ENCODE data around the gene ADAMTS19. TPM values are rescaled to one million over a fixed set of nuclear protein-coding genes. Genes with fewer than 3 reads are reported as not detected.

The ADAMTS19 gene
- total and polyA plus RNA-seq, 7 experiments from 2014 or later = not detected

DNA sequence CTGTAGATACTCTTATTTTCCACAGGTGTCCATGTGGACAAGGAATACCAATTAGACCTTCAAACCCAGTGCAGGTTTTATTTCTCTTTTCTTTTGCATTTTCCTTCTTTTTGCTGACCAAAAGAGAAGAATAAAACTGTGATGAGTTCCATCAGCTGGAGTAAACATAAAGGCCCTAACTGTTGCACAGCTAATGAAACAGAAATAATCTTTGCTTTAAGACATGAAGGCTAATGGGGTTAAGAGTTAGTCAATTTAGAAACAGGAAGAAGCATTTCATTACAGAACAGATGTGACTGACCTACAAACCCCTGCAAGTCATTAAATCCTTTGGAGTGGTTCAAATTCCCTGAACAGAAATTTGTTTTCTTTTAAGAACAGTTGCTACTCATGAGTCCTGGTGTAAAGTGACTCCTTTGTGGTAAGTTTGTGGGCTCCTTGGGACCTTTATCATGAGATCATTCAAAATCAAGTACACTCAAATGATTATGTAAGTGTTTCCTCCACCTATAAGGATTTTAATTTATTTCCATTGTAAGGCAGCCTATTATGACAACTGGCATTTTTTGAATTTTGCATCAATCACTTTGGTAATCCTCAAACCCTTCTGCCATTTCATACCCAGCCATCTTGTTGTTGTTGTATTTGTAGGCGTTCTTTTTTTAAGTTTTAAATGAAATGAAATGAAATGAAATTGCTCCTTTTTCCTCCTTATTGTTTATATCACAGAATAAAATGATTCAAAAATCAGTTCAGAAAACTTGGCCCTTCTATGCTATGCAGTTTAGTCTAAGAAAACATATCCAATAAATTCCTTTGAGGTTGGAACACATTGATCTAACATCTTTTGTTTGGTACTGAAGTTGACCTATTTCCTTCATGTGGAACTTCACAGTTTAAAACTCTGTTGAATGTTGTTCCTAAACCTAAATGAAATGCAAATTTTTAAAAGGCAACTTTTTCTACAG, 289.1 kb downstream of the ADAMTS19 start:
- CTCF ChIA-PET = no interaction called here

DNA sequence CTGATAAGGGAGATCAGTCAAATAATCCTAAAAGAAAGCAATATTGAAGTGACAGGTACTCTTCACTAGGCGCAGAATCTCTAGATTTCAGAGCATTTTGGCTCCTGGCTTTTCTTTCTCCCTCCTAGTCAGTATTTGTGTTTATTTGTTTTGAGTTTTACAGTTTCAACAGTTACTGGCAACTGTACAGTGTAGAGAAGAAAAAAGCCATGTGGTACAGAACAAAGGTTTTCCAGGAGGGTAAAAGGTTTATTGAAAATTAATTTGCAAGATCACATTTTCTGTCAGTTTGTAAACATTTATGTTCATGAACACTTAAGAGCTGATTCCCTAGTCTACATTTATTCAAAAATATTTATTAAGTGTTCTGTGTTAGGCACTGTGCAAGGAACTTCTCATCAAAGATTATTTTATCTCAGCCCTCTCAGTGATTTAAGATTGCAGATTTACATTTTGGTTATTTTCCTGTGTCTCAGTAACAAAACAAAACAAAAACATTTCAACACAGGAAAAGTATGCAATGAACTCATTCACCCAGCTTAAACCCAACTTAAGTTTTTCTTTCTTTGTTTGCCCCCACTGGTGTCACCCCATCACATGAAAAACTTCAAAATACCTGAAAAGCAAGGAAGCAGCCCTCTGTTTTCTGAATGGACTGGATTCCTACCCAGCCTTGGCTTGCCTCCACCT, 300.7 kb downstream of the ADAMTS19 start:
- Mint-ChIP-seq H3K4me3 (no peak overlapping the region), H3K27me3 (peaks cover 0 to 13% (median 10%) of the 10 kb centered on the region in 5 donors), H3K9me3 (no peaks in the 10 kb centered on the region), H3K27ac (no peak overlapping the region), H3K36me3 (no peaks in the 10 kb centered on the region), H3K4me1 (no peaks in the 10 kb centered on the region)
- intact Hi-C loops (cut with micrococcal nuclease) = loop anchor here in 1 of 2 donors (10.0 kb wide), 1 partner anchor 666 kb away; the partner anchor contains the start of gene ISOC1
- Histone ChIP-seq H3K27ac (ENCODE audit: low read depth, low read length) (no peak overlapping the region), H3K4me3 (ENCODE audit: low read length) (no peak overlapping the region), H3K9me3 (ENCODE audit: control insufficient read depth in 2 of 3, low read length in 3 of 3) (no peaks in the 10 kb centered on the region), H3K4me1 (ENCODE audit: control insufficient read depth in 2 of 2, insufficient read depth in 2 of 2, low read length in 2 of 2) (no peaks in the 10 kb centered on the region), H3K36me3 (ENCODE audit: control insufficient read depth in 2 of 3, insufficient read depth in 3 of 3, low read length in 3 of 3) (no peaks in the 10 kb centered on the region), H3K27me3 (ENCODE audit: control insufficient read depth in 2 of 2, insufficient read depth in 2 of 2, low read length in 2 of 2) (no peaks in the 10 kb centered on the region)
- ATAC-seq = no peak
- ChIA-PET CTCF (no interaction called here), POLR2A (no interaction called here)
- no peak for DNase-seq

More for the DNA sequence above, 289.1 kb downstream of the ADAMTS19 start:
- no peaks in the 10 kb centered on the region for H3K4me1 ChIP-seq (ENCODE audit: control insufficient read depth in 2 of 2, insufficient read depth in 2 of 2, low read length in 2 of 2)
- no peaks in the 10 kb centered on the region for H3K27me3 ChIP-seq (ENCODE audit: control insufficient read depth in 2 of 2, insufficient read depth in 2 of 2, low read length in 2 of 2)
- no peak for ATAC-seq
- H3K4me3 ChIP-seq (ENCODE audit: low read length) = no peak overlapping the region
- H3K9me3 ChIP-seq (ENCODE audit: control insufficient read depth in 2 of 3, low read length in 3 of 3) = no peaks in the 10 kb centered on the region
- intact Hi-C loops (cut with micrococcal nuclease) = no loop called here
- no peak overlapping the region for H3K4me3 Mint-ChIP-seq
- no peak overlapping the region for H3K27ac Mint-ChIP-seq
- H3K27me3 Mint-ChIP-seq = peaks cover 0 to 6% (median 3%) of the 10 kb centered on the region in 5 donors
- DNase-seq = no peak
- no peaks in the 10 kb centered on the region for H3K36me3 Mint-ChIP-seq
- no peaks in the 10 kb centered on the region for H3K36me3 ChIP-seq (ENCODE audit: control insufficient read depth in 2 of 3, insufficient read depth in 3 of 3, low read length in 3 of 3)
- no peak overlapping the region for H3K27ac ChIP-seq (ENCODE audit: low read depth, low read length)
- POLR2A ChIA-PET = no interaction called here
- H3K4me1 Mint-ChIP-seq = no peaks in the 10 kb centered on the region
- H3K9me3 Mint-ChIP-seq = peaks cover 0 to 4% (median 0%) of the 10 kb centered on the region in 11 donors

DNA sequence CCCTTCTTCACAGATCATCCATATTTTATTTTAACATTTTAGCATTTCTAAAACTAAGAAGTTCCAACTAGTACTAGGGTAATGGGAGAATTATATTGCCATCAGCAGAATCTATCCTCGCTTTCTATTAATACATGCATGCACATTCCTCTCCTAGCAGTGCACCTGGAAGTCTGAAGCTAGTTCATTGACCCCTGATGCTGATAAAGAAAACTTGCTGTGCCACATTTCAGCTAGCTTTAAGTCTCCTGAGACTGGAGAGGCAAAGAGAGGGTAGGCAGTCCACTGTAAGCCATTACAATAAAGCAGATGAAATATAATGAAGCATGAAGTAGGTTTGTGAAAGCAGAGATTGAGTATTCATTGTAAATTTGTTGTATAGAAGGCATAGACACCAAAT, 303.6 kb downstream of the ADAMTS19 start:
- Mint-ChIP-seq H3K36me3 (no peaks in the 10 kb centered on the region), H3K27ac (no peak overlapping the region), H3K4me1 (peaks cover 0 to 4% (median 0%) of the 10 kb centered on the region in 7 donors), H3K27me3 (peaks cover 0 to under 1% (median 0%) of the 10 kb centered on the region in 5 donors), H3K4me3 (no peak overlapping the region), H3K9me3 (no peaks in the 10 kb centered on the region)
- ChIA-PET POLR2A (no interaction called here), CTCF (no interaction called here)
- H3K4me1 ChIP-seq (ENCODE audit: control insufficient read depth in 2 of 2, insufficient read depth in 2 of 2, low read length in 2 of 2) = no peaks in the 10 kb centered on the region
- no peak overlapping the region for H3K4me3 ChIP-seq (ENCODE audit: low read length)
- ATAC-seq = no peak
- DNase-seq = no peak
- H3K9me3 ChIP-seq (ENCODE audit: control insufficient read depth in 2 of 3, low read length in 3 of 3) = no peaks in the 10 kb centered on the region
- intact Hi-C loops (cut with micrococcal nuclease) = loop anchor here in 1 of 2 donors (10.0 kb wide), 1 partner anchor 669 kb away; the partner anchor contains the start of gene ISOC1
- H3K36me3 ChIP-seq (ENCODE audit: control insufficient read depth in 2 of 3, insufficient read depth in 3 of 3, low read length in 3 of 3) = no peaks in the 10 kb centered on the region
- no peak overlapping the region for H3K27ac ChIP-seq (ENCODE audit: low read depth, low read length)
- no peaks in the 10 kb centered on the region for H3K27me3 ChIP-seq (ENCODE audit: control insufficient read depth in 2 of 2, insufficient read depth in 2 of 2, low read length in 2 of 2)

DNA sequence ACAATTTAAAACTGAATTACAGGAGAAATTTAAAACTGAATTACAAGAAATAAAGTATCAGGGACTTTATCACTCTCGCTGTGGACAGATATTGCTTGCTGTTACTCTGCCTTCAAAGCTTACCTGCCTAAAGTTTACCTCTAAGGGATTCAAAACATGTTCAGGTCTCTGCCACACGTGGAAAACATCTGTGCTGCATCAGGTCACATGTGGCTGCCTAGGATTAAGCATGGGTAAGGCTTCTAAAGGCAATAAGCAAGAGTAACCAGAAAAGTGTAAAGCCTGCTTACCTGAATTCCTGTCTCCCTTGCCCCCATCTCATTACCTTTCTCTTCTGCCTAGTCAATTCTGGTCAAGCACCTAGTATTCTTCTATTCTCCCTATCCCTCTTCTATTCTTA, 306.7 kb downstream of the ADAMTS19 start:
- Mint-ChIP-seq H3K4me3 (no peak overlapping the region), H3K27ac (no peak overlapping the region), H3K36me3 (no peaks in the 10 kb centered on the region), H3K27me3 (no peaks in the 10 kb centered on the region), H3K4me1 (peaks cover 0 to 4% (median 0%) of the 10 kb centered on the region in 7 donors), H3K9me3 (no peaks in the 10 kb centered on the region)
- Histone ChIP-seq H3K4me3 (ENCODE audit: low read length) (no peak overlapping the region), H3K27ac (ENCODE audit: low read depth, low read length) (no peak overlapping the region), H3K9me3 (ENCODE audit: control insufficient read depth in 2 of 3, low read length in 3 of 3) (no peaks in the 10 kb centered on the region), H3K27me3 (ENCODE audit: control insufficient read depth in 2 of 2, insufficient read depth in 2 of 2, low read length in 2 of 2) (no peaks in the 10 kb centered on the region), H3K36me3 (ENCODE audit: control insufficient read depth in 2 of 3, insufficient read depth in 3 of 3, low read length in 3 of 3) (no peaks in the 10 kb centered on the region), H3K4me1 (ENCODE audit: control insufficient read depth in 2 of 2, insufficient read depth in 2 of 2, low read length in 2 of 2) (no peaks in the 10 kb centered on the region)
- ChIA-PET CTCF (no interaction called here), POLR2A (no interaction called here)
- ATAC-seq (no peak), DNase-seq (no peak)
- intact Hi-C loops (cut with micrococcal nuclease) = loop anchor here in 1 of 2 donors (10.0 kb wide), 1 partner anchor 672 kb away; the partner anchor contains the start of gene ISOC1

DNA sequence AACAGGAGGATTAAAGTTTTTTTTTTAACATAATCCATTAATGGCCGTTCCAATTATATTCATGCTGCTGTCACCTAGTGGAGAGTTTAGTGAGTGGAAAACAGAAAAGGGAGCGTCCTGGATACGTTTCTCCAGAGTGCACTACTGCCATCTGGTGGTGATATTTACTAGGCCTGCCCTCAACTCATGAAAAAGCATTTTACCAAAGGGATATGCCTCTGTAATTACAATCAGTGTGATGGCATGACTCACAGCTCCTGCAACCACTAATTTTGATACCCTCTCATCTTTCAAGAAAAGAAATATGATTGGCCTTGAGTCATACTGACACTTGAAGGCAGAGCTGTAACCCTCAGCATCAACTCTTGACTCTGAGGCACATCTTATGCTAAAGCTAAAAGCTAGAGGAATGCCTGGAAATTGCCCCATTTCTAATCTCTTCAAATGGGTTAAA, 307.9 kb downstream of the ADAMTS19 start:
- peak; percentile 86 for ATAC-seq
- no peak overlapping the region for H3K4me3 Mint-ChIP-seq
- ChIA-PET POLR2A (no interaction called here), CTCF (interaction anchor here (0.6 to 0.8 kb wide), 2 partner anchors 8 to 862 kb away, joined by 3 read pairs; no protein-coding TSS in a partner anchor)
- no peak overlapping the region for H3K4me3 ChIP-seq (ENCODE audit: low read length)
- H3K36me3 Mint-ChIP-seq = no peaks in the 10 kb centered on the region
- H3K4me1 Mint-ChIP-seq = peaks cover 0 to 4% (median 0%) of the 10 kb centered on the region in 7 donors
- H3K27me3 ChIP-seq (ENCODE audit: control insufficient read depth in 2 of 2, insufficient read depth in 2 of 2, low read length in 2 of 2) = no peaks in the 10 kb centered on the region
- intact Hi-C loops (cut with micrococcal nuclease) = loop anchor here (1.0 to 10.0 kb wide), 4 partner anchors 104 to 863 kb away; partner anchors contain the start of gene ISOC1 (in 1 of the 2)
- H3K9me3 Mint-ChIP-seq = no peaks in the 10 kb centered on the region
- no peaks in the 10 kb centered on the region for H3K36me3 ChIP-seq (ENCODE audit: control insufficient read depth in 2 of 3, insufficient read depth in 3 of 3, low read length in 3 of 3)
- no peak overlapping the region for H3K27ac ChIP-seq (ENCODE audit: low read depth, low read length)
- H3K4me1 ChIP-seq (ENCODE audit: control insufficient read depth in 2 of 2, insufficient read depth in 2 of 2, low read length in 2 of 2) = no peaks in the 10 kb centered on the region
- DNase-seq = peak in 8 of 9 donors; percentile 14 to 60 (median 50)
- no peaks in the 10 kb centered on the region for H3K9me3 ChIP-seq (ENCODE audit: control insufficient read depth in 2 of 3, low read length in 3 of 3)
- no peak overlapping the region for H3K27ac Mint-ChIP-seq
- no peaks in the 10 kb centered on the region for H3K27me3 Mint-ChIP-seq

DNA sequence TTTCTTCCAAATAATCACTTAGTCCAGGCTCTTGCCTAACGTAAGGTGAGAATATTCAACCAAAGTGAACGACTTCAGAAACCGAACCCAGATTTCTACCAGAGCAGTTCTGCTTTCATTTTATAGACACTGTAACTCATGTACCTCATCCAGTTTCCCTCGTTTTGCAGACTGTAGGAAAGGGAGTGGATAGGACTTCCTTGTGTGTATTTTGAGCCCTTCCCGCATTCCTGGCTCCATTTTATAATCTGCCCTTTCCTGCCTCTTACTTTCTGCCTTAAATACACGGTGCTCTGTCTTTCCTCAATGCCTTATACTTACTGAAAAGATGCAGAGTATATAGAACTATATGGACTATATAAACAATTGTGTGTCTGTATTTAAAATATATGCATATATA, 308.6 kb downstream of the ADAMTS19 start:
- Mint-ChIP-seq H3K27ac (no peak overlapping the region), H3K36me3 (no peaks in the 10 kb centered on the region), H3K4me3 (no peak overlapping the region), H3K27me3 (peaks cover 0 to 4% (median 0%) of the 10 kb centered on the region in 5 donors), H3K9me3 (no peaks in the 10 kb centered on the region), H3K4me1 (peaks cover 0 to 4% (median 0%) of the 10 kb centered on the region in 7 donors)
- no peak for DNase-seq
- H3K9me3 ChIP-seq (ENCODE audit: control insufficient read depth in 2 of 3, low read length in 3 of 3) = no peaks in the 10 kb centered on the region
- CTCF ChIA-PET = interaction anchor here (0.6 to 0.8 kb wide), 3 partner anchors 9 to 865 kb away, joined by 3 read pairs; no protein-coding TSS in a partner anchor
- no peak overlapping the region for H3K27ac ChIP-seq (ENCODE audit: low read depth, low read length)
- no peaks in the 10 kb centered on the region for H3K4me1 ChIP-seq (ENCODE audit: control insufficient read depth in 2 of 2, insufficient read depth in 2 of 2, low read length in 2 of 2)
- POLR2A ChIA-PET = no interaction called here
- H3K4me3 ChIP-seq (ENCODE audit: low read length) = no peak overlapping the region
- intact Hi-C loops (cut with micrococcal nuclease) = loop anchor here (1.0 to 10.0 kb wide), 4 partner anchors 104 to 863 kb away; partner anchors contain the start of gene ISOC1 (in 1 of the 2)
- no peak for ATAC-seq
- H3K27me3 ChIP-seq (ENCODE audit: control insufficient read depth in 2 of 2, insufficient read depth in 2 of 2, low read length in 2 of 2) = no peaks in the 10 kb centered on the region
- H3K36me3 ChIP-seq (ENCODE audit: control insufficient read depth in 2 of 3, insufficient read depth in 3 of 3, low read length in 3 of 3) = no peaks in the 10 kb centered on the region

All from naive thymus-derived CD4-positive, alpha-beta T cell (primary cell).